ENCODE measurements around the gene SYS1.

The SYS1 gene

DNA sequence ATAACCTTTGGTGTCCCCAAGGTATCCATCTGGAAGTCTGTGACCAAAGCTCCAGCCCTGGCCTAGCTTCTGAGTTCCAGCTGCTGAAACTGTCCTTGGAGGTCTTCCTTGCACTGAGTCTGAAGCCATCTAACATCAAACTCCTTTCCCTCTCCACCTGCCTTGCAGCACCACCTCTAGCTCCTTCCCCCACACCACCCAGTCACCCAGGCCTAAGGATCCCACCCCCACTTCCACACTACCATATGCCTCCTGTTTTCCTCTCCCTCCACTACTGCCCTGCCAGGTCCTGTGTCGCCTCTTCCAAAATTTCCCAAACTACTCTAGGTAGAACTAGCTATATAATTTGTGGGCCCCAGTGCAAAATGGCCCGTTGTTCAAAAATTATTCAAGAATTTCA lies 44.0 kb upstream of the SYS1 start:
- peaks cover 39% of the 10 kb centered on the region for H3K4me1 ChIP-seq (ENCODE audit: control insufficient read depth, low read length)
- H3K27me3 ChIP-seq (ENCODE audit: control insufficient read depth, low read length) = peaks cover 4% of the 10 kb centered on the region; the same call in 1 of the 2 replicates
- no peak overlapping the region for H3K4me3 ChIP-seq (ENCODE audit: low read length)
- H4K20me1 ChIP-seq (ENCODE audit: control insufficient read depth, insufficient read depth, low read depth, low read length) = no peaks in the 10 kb centered on the region
- no peaks in the 10 kb centered on the region for H3K79me2 ChIP-seq (ENCODE audit: control insufficient read depth, low read length)
- no peaks in the 10 kb centered on the region for H3K9me3 ChIP-seq (ENCODE audit: control insufficient read depth, insufficient read depth, low read length)
- H3K4me2 ChIP-seq (ENCODE audit: low read length) = peak overlapping the region; percentile 37; the same call in 1 of the 2 replicates
- TF ChIP-seq, protein P1, sequence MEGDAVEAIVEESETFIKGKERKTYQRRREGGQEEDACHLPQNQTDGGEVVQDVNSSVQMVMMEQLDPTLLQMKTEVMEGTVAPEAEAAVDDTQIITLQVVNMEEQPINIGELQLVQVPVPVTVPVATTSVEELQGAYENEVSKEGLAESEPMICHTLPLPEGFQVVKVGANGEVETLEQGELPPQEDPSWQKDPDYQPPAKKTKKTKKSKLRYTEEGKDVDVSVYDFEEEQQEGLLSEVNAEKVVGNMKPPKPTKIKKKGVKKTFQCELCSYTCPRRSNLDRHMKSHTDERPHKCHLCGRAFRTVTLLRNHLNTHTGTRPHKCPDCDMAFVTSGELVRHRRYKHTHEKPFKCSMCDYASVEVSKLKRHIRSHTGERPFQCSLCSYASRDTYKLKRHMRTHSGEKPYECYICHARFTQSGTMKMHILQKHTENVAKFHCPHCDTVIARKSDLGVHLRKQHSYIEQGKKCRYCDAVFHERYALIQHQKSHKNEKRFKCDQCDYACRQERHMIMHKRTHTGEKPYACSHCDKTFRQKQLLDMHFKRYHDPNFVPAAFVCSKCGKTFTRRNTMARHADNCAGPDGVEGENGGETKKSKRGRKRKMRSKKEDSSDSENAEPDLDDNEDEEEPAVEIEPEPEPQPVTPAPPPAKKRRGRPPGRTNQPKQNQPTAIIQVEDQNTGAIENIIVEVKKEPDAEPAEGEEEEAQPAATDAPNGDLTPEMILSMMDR (IDR thresholded peaks at IDR 0.05; ENCODE audit: low read depth, low read length, poor library complexity, severe bottlenecking) = no peak
- TF ChIP-seq EZH2phosphoT487 (IDR thresholded peaks at IDR 0.05; ENCODE audit: borderline replicate concordance, low read length) = no peak
- no peaks in the 10 kb centered on the region for H3K9me2 ChIP-seq (replicated peaks; ENCODE audit: control insufficient read depth, low read length)
- H3K36me3 ChIP-seq (ENCODE audit: control insufficient read depth, low read length) = no peaks in the 10 kb centered on the region
- peaks cover 11% of the 10 kb centered on the region for H3F3A ChIP-seq (ENCODE audit: control insufficient read depth, insufficient read depth)
- H3K27ac ChIP-seq (ENCODE audit: low read depth, low read length) = no peak overlapping the region

DNA sequence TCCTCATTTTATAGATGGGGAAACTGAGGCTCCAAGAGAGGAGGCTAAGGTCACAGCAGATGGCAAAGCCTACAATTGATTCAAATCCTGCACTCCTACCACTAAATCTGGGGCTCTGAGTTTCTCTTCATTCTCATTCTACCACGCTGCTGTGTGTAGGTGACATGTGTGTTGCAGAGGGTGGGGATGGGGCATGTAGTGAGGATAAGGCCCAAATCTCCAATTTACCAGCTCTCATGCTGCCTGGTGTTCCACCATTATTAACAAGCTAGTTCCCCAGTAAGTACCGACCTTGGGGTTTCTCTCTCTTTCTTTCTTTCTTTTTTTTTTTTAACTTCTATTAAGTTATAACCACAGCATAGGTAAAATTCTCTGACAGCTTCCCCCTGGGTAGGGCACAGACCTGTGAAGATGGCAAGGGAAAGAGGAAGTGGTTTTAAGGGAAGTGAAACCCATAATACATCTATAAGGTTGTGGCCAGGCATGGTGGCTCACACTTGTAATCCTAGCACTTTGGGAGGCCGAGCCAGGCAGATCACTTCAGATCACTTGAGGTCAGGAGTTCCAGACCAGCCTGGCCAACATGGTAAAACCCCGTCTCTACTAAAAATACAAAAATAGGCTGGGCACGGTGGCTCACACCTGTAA lies 41.9 kb upstream of the SYS1 start:
- H3K27me3 ChIP-seq (ENCODE audit: control insufficient read depth, low read length) = peaks cover 4% of the 10 kb centered on the region; the same call in 1 of the 2 replicates
- TF ChIP-seq, protein P1 (IDR thresholded peaks at IDR 0.05; ENCODE audit: low read depth, low read length, poor library complexity, severe bottlenecking) = no peak
- no peak for TF ChIP-seq EZH2phosphoT487 (IDR thresholded peaks at IDR 0.05; ENCODE audit: borderline replicate concordance, low read length)
- H3K9me2 ChIP-seq (replicated peaks; ENCODE audit: control insufficient read depth, low read length) = no peaks in the 10 kb centered on the region
- no peaks in the 10 kb centered on the region for H3K79me2 ChIP-seq (ENCODE audit: control insufficient read depth, low read length)
- H3K27ac ChIP-seq (ENCODE audit: low read depth, low read length) = peak overlapping the region; percentile 16
- peaks cover 11% of the 10 kb centered on the region for H3F3A ChIP-seq (ENCODE audit: control insufficient read depth, insufficient read depth)
- no peaks in the 10 kb centered on the region for H3K36me3 ChIP-seq (ENCODE audit: control insufficient read depth, low read length)
- peak overlapping the region; percentile 8; the same call in 1 of the 2 replicates for H3K4me3 ChIP-seq (ENCODE audit: low read length)
- H3K4me1 ChIP-seq (ENCODE audit: control insufficient read depth, low read length) = peaks cover 39% of the 10 kb centered on the region
- H3K9me3 ChIP-seq (ENCODE audit: control insufficient read depth, insufficient read depth, low read length) = no peaks in the 10 kb centered on the region
- H3K4me2 ChIP-seq (ENCODE audit: low read length) = peak overlapping the region; percentile 39
- H4K20me1 ChIP-seq (ENCODE audit: control insufficient read depth, insufficient read depth, low read depth, low read length) = no peaks in the 10 kb centered on the region

DNA sequence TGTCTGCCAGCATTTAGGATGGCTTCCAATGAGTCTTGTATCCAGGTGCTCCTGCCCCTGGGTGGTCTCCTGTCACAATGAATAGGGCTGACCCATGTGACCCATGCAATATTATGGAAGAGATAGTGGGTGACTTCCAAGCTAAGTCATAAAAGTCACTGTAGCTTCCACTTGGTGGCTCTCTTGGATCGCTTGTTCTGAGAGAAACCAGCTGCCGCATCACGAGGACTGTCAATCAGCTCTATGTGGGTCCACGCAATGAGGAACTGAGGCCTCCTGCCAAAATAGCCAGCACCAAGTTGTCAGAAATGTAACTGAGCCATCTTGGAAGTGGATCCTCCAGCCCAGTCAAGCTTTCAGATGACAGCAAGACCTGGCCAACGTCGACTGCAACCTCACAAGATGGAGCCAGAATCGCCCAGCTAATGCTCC lies 40.0 kb upstream of the SYS1 start:
- H3K4me2 ChIP-seq (ENCODE audit: low read length) = no peak overlapping the region

More for the DNA sequence above, 40.0 kb upstream of the SYS1 start:
- Histone ChIP-seq H4K20me1 (ENCODE audit: control insufficient read depth, insufficient read depth, low read depth, low read length) (no peaks in the 10 kb centered on the region), H3K27ac (ENCODE audit: low read depth, low read length) (no peak overlapping the region), H3K4me3 (ENCODE audit: low read length) (no peak overlapping the region), H3K4me1 (ENCODE audit: control insufficient read depth, low read length) (peaks cover 39% of the 10 kb centered on the region), H3K27me3 (ENCODE audit: control insufficient read depth, low read length) (no peaks in the 10 kb centered on the region; the same call in 1 of the 2 replicates), H3K9me2 (replicated peaks; ENCODE audit: control insufficient read depth, low read length) (no peaks in the 10 kb centered on the region), H3F3A (ENCODE audit: control insufficient read depth, insufficient read depth) (peaks cover 11% of the 10 kb centered on the region), H3K9me3 (ENCODE audit: control insufficient read depth, insufficient read depth, low read length) (no peaks in the 10 kb centered on the region), H3K36me3 (ENCODE audit: control insufficient read depth, low read length) (no peaks in the 10 kb centered on the region), H3K79me2 (ENCODE audit: control insufficient read depth, low read length) (no peaks in the 10 kb centered on the region)
- TF ChIP-seq EZH2phosphoT487 (IDR thresholded peaks at IDR 0.05; ENCODE audit: borderline replicate concordance, low read length) = no peak
- TF ChIP-seq, protein P1 (IDR thresholded peaks at IDR 0.05; ENCODE audit: low read depth, low read length, poor library complexity, severe bottlenecking) = peak; percentile 33
